ENCODE data around the gene ZIC5.

ZIC5 gene

GRCh38 chr13:99970651-99971575 lies 654 bp downstream of the ZIC5 start:
- peaks cover 13% of the 10 kb centered on the region for H3K4me1 ChIP-seq (ENCODE audit: control insufficient read depth, insufficient read depth, low read depth, low read length)
- no peak overlapping the region for H3K4ac ChIP-seq (ENCODE audit: low read depth in 1 of 2, low read length in 2 of 2)
- H3K9me3 ChIP-seq (ENCODE audit: control insufficient read depth, low read length), result peaks cover 5% of the 10 kb centered on the region
- H2BK120ac ChIP-seq (ENCODE audit: low read depth, low read length), result no peak overlapping the region
- no peak for DNase-seq
- H3K36me3 ChIP-seq (ENCODE audit: control insufficient read depth in 1 of 2, insufficient read depth in 2 of 2, low read depth in 1 of 2, low read length in 2 of 2), result peaks cover 0 to 5% of the 10 kb centered on the region in 2 experiments
- no peak overlapping the region for H2AK5ac ChIP-seq (ENCODE audit: low read length, severe bottlenecking)
- peak overlapping the region; percentile 94 for H3K4me2 ChIP-seq (ENCODE audit: low read length, poor library complexity, severe bottlenecking)
- no peak overlapping the region for H3K14ac ChIP-seq (ENCODE audit: low read length in 2 of 2)
- H4K8ac ChIP-seq (ENCODE audit: low read length), result no peak overlapping the region
- H3K9ac ChIP-seq (ENCODE audit: low read length), result no peak overlapping the region
- H2BK5ac ChIP-seq (ENCODE audit: low read depth, low read length, poor library complexity, severe bottlenecking), result no peak overlapping the region
- H4K91ac ChIP-seq (ENCODE audit: low read length), result no peak overlapping the region
- H2AFZ ChIP-seq (ENCODE audit: low read depth, low read length), result no peak overlapping the region
- peaks cover 4 to 89% of the 10 kb centered on the region in 2 experiments for H3K27me3 ChIP-seq (ENCODE audit: control insufficient read depth in 1 of 2, insufficient read depth in 1 of 2, low read length in 2 of 2)
- H2BK15ac ChIP-seq (ENCODE audit: low read depth, poor library complexity, severe bottlenecking), result no peak overlapping the region
- H2BK12ac ChIP-seq (ENCODE audit: low read length in 2 of 2), result no peak overlapping the region
- peaks cover 17% of the 10 kb centered on the region for H3K79me1 ChIP-seq (replicated peaks; ENCODE audit: low read length, poor library complexity, severe bottlenecking)
- peak overlapping the region in 1 of 2 experiments; percentile 81 for H3K4me3 ChIP-seq (ENCODE audit: insufficient read depth in 1 of 2, low read depth in 1 of 2, low read length in 2 of 2)
- under 1% methylated on average over 41 of the region's 118 CpGs for WGBS
- H3K18ac ChIP-seq (ENCODE audit: low read depth in 1 of 2, low read length in 2 of 2), result no peak overlapping the region
- H3K23ac ChIP-seq (ENCODE audit: low read length in 2 of 2), result no peak overlapping the region
- H3K27ac ChIP-seq (ENCODE audit: low read length, poor library complexity, severe bottlenecking), result peak overlapping the region; percentile 73

DNA sequence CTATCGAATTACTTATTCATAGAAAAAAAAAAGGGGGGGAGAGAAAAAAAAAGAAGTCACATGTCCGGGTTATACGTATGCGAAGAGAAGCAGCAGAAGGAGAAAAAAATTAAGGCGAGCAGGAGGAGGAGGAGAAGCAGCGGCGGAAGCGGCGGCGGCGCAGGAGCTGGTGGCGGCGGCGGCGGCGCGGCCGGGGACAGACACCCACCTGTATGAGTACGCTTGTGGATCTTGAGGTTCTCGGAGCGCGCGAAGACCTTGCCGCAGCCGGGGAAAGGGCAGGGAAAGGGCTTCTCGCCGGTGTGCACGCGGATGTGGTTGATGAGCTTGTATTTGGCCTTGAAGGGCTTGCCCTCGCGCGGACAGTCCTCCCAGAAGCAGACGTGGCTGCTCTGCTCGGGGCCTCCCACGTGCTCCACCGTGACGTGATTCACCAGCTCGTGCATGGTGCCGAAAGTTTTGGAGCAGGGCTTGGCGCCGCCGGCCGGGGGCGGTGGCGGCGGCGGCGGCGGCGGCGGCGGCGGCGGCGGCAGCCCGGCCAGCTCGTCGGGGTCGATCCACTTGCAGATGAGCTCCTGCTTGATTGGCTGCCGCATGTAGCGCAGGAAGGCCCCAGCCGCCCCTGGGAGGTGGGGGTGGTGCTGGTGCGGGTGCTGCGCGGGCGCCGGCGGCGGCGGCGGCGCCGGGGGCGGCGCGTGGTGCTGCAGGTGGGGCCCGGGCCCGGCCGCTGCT lies 1.5 kb downstream of the ZIC5 start:
- Histone ChIP-seq H3K9me3 (ENCODE audit: control insufficient read depth, low read length) (peaks cover 4% of the 10 kb centered on the region), H3K36me3 (ENCODE audit: control insufficient read depth in 1 of 2, insufficient read depth in 2 of 2, low read depth in 1 of 2, low read length in 2 of 2) (peaks cover 0 to 10% of the 10 kb centered on the region in 2 experiments), H3K9ac (ENCODE audit: low read length) (no peak overlapping the region), H3K27me3 (ENCODE audit: control insufficient read depth in 1 of 2, insufficient read depth in 1 of 2, low read length in 2 of 2) (peaks cover 4 to 89% of the 10 kb centered on the region in 2 experiments), H2BK5ac (ENCODE audit: low read depth, low read length, poor library complexity, severe bottlenecking) (peak overlapping the region; percentile 4), H3K79me1 (replicated peaks; ENCODE audit: low read length, poor library complexity, severe bottlenecking) (peaks cover 12% of the 10 kb centered on the region), H3K4ac (ENCODE audit: low read depth in 1 of 2, low read length in 2 of 2) (no peak overlapping the region), H3K14ac (ENCODE audit: low read length in 2 of 2) (no peak overlapping the region), H2AFZ (ENCODE audit: low read depth, low read length) (no peak overlapping the region), H2AK5ac (ENCODE audit: low read length, severe bottlenecking) (no peak overlapping the region), H2BK120ac (ENCODE audit: low read depth, low read length) (no peak overlapping the region), H3K23ac (ENCODE audit: low read length in 2 of 2) (peak overlapping the region in 1 of 2 experiments; percentile 46), H2BK15ac (ENCODE audit: low read depth, poor library complexity, severe bottlenecking) (no peak overlapping the region), H3K4me1 (ENCODE audit: control insufficient read depth, insufficient read depth, low read depth, low read length) (peaks cover 17% of the 10 kb centered on the region), H3K4me2 (ENCODE audit: low read length, poor library complexity, severe bottlenecking) (peak overlapping the region; percentile 94), H2BK12ac (ENCODE audit: low read length in 2 of 2) (no peak overlapping the region), H3K18ac (ENCODE audit: low read depth in 1 of 2, low read length in 2 of 2) (no peak overlapping the region), H4K8ac (ENCODE audit: low read length) (no peak overlapping the region), H4K91ac (ENCODE audit: low read length) (no peak overlapping the region), H3K27ac (ENCODE audit: low read length, poor library complexity, severe bottlenecking) (peak overlapping the region; percentile 82), H3K4me3 (ENCODE audit: insufficient read depth in 1 of 2, low read depth in 1 of 2, low read length in 2 of 2) (peak overlapping the region in 1 of 2 experiments; percentile 81)
- no peak for DNase-seq
- WGBS, result under 1% methylated on average over 42 of the region's 79 CpGs

GRCh38 chr13:99969453-99969918 lies 2.1 kb downstream of the ZIC5 start:
- H2BK5ac ChIP-seq (ENCODE audit: low read depth, low read length, poor library complexity, severe bottlenecking), result no peak overlapping the region
- H3K9ac ChIP-seq (ENCODE audit: low read length), result no peak overlapping the region
- H2AK5ac ChIP-seq (ENCODE audit: low read length, severe bottlenecking), result no peak overlapping the region
- peaks cover 8% of the 10 kb centered on the region for H3K79me1 ChIP-seq (replicated peaks; ENCODE audit: low read length, poor library complexity, severe bottlenecking)
- no peak overlapping the region for H2BK15ac ChIP-seq (ENCODE audit: low read depth, poor library complexity, severe bottlenecking)
- H3K23ac ChIP-seq (ENCODE audit: low read length in 2 of 2), result no peak overlapping the region
- H4K8ac ChIP-seq (ENCODE audit: low read length), result no peak overlapping the region
- 3% methylated on average over 42 of the region's 52 CpGs for WGBS
- H3K4me2 ChIP-seq (ENCODE audit: low read length, poor library complexity, severe bottlenecking), result peak overlapping the region; percentile 91
- no peak overlapping the region for H2BK12ac ChIP-seq (ENCODE audit: low read length in 2 of 2)
- H3K9me3 ChIP-seq (ENCODE audit: control insufficient read depth, low read length), result peaks cover 4% of the 10 kb centered on the region
- DNase-seq, result no peak
- H2BK120ac ChIP-seq (ENCODE audit: low read depth, low read length), result no peak overlapping the region
- H3K4me3 ChIP-seq (ENCODE audit: insufficient read depth in 1 of 2, low read depth in 1 of 2, low read length in 2 of 2), result peak overlapping the region in 1 of 2 experiments; percentile 81
- H3K4me1 ChIP-seq (ENCODE audit: control insufficient read depth, insufficient read depth, low read depth, low read length), result peaks cover 17% of the 10 kb centered on the region
- no peak overlapping the region for H4K91ac ChIP-seq (ENCODE audit: low read length)
- peaks cover 0 to 87% of the 10 kb centered on the region in 2 experiments for H3K27me3 ChIP-seq (ENCODE audit: control insufficient read depth in 1 of 2, insufficient read depth in 1 of 2, low read length in 2 of 2)
- no peak overlapping the region for H3K4ac ChIP-seq (ENCODE audit: low read depth in 1 of 2, low read length in 2 of 2)
- peak overlapping the region; percentile 82 for H3K27ac ChIP-seq (ENCODE audit: low read length, poor library complexity, severe bottlenecking)
- no peak overlapping the region for H2AFZ ChIP-seq (ENCODE audit: low read depth, low read length)
- H3K18ac ChIP-seq (ENCODE audit: low read depth in 1 of 2, low read length in 2 of 2), result no peak overlapping the region
- H3K36me3 ChIP-seq (ENCODE audit: control insufficient read depth in 1 of 2, insufficient read depth in 2 of 2, low read depth in 1 of 2, low read length in 2 of 2), result peaks cover 0 to 10% of the 10 kb centered on the region in 2 experiments
- no peak overlapping the region for H3K14ac ChIP-seq (ENCODE audit: low read length in 2 of 2)

All from mesenchymal stem cell (in vitro differentiated cells and primary cell).